ENCODE data around the gene SLC26A8. TPM values are rescaled to one million over a fixed set of nuclear protein-coding genes. Genes with fewer than 3 reads are reported as not detected.

The SLC26A8 gene
- total and polyA plus RNA-seq, 2 of the 13 experiments (the other 11 are each of a cell fraction or from before 2014, with no cell fraction given), result 0.46 TPM; not detected in 1

GRCh38 chr6:36029464-36029863 lies 5.0 kb upstream of the SLC26A8 start (continued):
- TF ChIP-seq ZNF142 (CRISPR knock-in tag; IDR thresholded peaks at IDR 0.05) (no peak), TRIM24 (CRISPR knock-in tag; IDR thresholded peaks at IDR 0.05) (no peak), MTF2 (CRISPR knock-in tag; IDR thresholded peaks at IDR 0.05; ENCODE audit: borderline replicate concordance) (no peak), ZNF280B (CRISPR knock-in tag; IDR thresholded peaks at IDR 0.05; ENCODE audit: borderline replicate concordance) (no peak), ARID3A (IDR thresholded peaks at IDR 0.05; ENCODE audit: low read depth, low read length) (peak; percentile 67; the same call in 1 of the 2 replicates), ZBTB34 (CRISPR knock-in tag; IDR thresholded peaks at IDR 0.05) (no peak), REXO4 (CRISPR knock-in tag; IDR thresholded peaks at IDR 0.05; ENCODE audit: borderline replicate concordance) (no peak), ZNF652 (CRISPR knock-in tag; IDR thresholded peaks at IDR 0.05; ENCODE audit: borderline replicate concordance, low read depth) (no peak), RXRB (CRISPR knock-in tag; IDR thresholded peaks at IDR 0.05; ENCODE audit: borderline replicate concordance) (no peak), SMAD9 (CRISPR knock-in tag; IDR thresholded peaks at IDR 0.05) (no peak), LCORL (IDR thresholded peaks at IDR 0.05) (no peak), LCORL (CRISPR knock-in tag; IDR thresholded peaks at IDR 0.05) (no peak), SIX4 (CRISPR knock-in tag; IDR thresholded peaks at IDR 0.05) (peak; percentile 96), GATAD2A (CRISPR knock-in tag; IDR thresholded peaks at IDR 0.05) (peak; percentile 47; the same call in 1 of the 2 replicates), TBX2 (CRISPR knock-in tag; IDR thresholded peaks at IDR 0.05; ENCODE audit: borderline replicate concordance) (no peak), ZNF547 (CRISPR knock-in tag; IDR thresholded peaks at IDR 0.05) (no peak), ZNF225 (CRISPR knock-in tag; IDR thresholded peaks at IDR 0.05) (no peak), ZNF598 (CRISPR knock-in tag; IDR thresholded peaks at IDR 0.05; ENCODE audit: borderline replicate concordance) (no peak), ZNF367 (CRISPR knock-in tag; IDR thresholded peaks at IDR 0.05; ENCODE audit: borderline replicate concordance) (no peak), ZNF354B (CRISPR knock-in tag; IDR thresholded peaks at IDR 0.05) (no peak), MZF1 (CRISPR knock-in tag; IDR thresholded peaks at IDR 0.05; ENCODE audit: borderline replicate concordance) (no peak), FOXA1 (IDR thresholded peaks at IDR 0.05) (no peak), FOXA1 (CRISPR knock-in tag; IDR thresholded peaks at IDR 0.05) (no peak)
